Activated naive CD8-positive, alpha-beta T cell treated with anti-CD3 and anti-CD28 coated beads, Interleukin-2, amount 50 U/mL, for 24 hours (primary cell): ENCODE data around the gene GPS1.

ENCODE experiments used
- ATAC-seq: fragments of 150-1000 bp; cut with Tn5 transposase; one replicate; pipeline ENCODE4 v1.10.0; 2021
- DNase-seq: peaks from one replicate; pipeline ENCODE4 v3.0.0; 2021
- H3K27ac Mint-ChIP-seq: one replicate; pipeline ENCODE4 v1.8.0; 2021; ENCODE audit warnings: mild to moderate bottlenecking, mixed read lengths
- H3K27me3 Mint-ChIP-seq: one replicate; pipeline ENCODE4 v1.8.0; 2021; ENCODE audit warnings: mixed read lengths
- H3K36me3 Mint-ChIP-seq: one replicate; pipeline ENCODE4 v1.8.0; 2021; ENCODE audit warnings: low read depth, mixed read lengths
- H3K4me1 Mint-ChIP-seq: one replicate; pipeline ENCODE4 v1.8.0; 2021; ENCODE audit warnings: mixed read lengths
- H3K4me3 Mint-ChIP-seq: one replicate; pipeline ENCODE4 v1.8.0; 2021; ENCODE audit warnings: mild to moderate bottlenecking, moderate library complexity, mixed read lengths
- H3K9me3 Mint-ChIP-seq: one replicate; pipeline ENCODE4 v1.8.0; 2021; ENCODE audit warnings: mixed read lengths

The GPS1 gene

DNA sequence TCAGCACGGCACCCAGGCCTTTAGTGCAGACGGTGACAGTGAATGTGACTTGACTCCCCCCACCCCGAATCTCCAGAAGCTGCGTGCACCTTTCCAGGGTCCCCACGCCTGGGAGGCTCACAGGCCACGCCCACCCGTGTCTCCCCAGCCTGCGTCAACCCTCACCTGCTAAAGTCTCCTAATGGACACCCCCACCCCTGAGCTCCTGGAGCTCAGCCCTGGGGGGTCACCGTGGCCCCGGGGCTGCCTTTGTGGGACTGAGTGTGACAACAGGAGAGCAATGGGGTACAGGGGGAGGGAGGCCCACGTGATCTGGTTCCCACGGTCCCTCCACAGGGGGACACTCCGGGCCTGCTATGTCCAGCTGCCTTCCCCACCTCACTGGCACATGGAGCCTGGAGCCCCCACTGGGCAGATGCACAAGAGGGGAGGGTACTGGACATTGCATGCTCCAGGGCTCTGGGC lies 53.8 kb downstream of the GPS1 start:
- DNase-seq (no peak), ATAC-seq (no peak)
- H3K4me1 Mint-ChIP-seq, result peaks cover 30% of the 10 kb centered on the region
- no peaks in the 10 kb centered on the region for H3K27me3 Mint-ChIP-seq
- H3K4me3 Mint-ChIP-seq, result peak overlapping the region; percentile 89
- H3K36me3 Mint-ChIP-seq, result no peaks in the 10 kb centered on the region
- peak overlapping the region; percentile 94 for H3K27ac Mint-ChIP-seq
- H3K9me3 Mint-ChIP-seq, result no peaks in the 10 kb centered on the region

DNA sequence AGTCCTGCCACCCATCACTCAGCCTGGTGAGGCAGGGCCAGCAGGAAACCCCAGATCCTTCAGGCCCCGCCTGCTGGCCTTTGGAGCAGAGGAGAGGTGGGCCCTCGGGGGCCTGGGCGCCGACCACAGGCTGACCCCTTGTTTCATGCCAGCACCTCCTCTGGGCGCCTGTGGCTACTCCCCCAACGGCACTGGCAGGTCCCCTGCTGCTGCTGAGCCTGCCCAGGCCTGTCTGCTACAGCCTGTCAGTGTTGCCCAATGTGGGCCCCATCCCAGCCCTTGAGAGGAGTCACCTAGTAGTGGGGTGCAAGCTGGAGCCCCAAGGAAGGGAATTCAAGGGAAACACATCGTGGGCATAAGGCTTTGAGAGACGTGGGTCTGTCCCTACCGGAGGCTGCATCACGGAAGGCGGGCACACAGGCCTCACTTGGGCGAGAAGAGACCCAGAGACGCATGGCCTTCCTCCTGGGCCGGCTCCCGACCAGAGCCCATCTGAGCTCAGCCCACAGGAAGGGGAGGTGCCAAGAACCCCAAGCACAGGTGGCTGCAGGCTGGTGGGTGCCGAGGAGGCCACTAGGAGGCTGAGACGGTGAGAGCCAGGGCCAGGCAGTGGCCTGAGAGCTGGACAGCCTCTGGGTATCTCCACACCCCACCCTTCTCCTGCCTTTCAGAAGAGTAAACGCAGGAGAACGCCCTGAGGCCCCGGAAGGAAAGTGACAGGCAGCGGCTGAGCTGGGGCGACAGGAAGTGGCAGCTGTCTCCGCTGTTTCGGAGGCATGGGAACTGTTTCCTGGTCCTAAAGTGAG lies 54.4 kb downstream of the GPS1 start:
- ATAC-seq (peak; percentile 89), DNase-seq (peak; percentile 76)
- Mint-ChIP-seq H3K9me3 (no peaks in the 10 kb centered on the region), H3K4me3 (peak overlapping the region; percentile 89), H3K36me3 (no peaks in the 10 kb centered on the region), H3K27ac (peak overlapping the region; percentile 94), H3K4me1 (peaks cover 28% of the 10 kb centered on the region), H3K27me3 (no peaks in the 10 kb centered on the region)

DNA sequence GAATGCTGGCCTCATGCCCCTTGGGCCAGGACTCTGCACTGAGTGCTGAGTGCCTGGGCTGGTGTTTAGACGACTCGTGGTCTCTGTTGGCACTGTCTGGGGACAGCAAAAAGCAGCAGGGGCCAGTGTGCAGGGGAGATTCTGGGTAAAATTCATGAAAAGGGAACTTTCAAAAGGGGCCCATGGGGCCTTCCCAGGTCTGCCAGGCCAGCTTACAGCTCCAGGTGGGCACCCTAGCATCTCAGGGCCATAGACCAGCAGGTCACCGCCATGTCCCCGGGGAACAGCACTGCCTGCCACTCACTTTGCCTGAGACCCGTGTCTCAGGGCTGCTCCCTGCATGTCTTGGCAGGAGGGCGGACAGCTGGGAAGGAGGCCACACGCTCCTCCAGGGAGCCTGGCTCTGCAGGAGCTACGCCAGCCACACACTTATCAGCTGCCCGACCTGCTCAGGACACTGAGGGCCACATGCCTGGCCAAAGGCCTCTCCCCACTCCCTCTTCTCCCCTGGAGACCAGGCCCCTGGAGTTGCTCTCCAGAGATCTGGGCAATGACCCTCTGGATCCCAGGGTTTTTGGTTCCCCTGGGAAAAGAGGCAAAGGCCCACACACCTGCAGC lies 55.1 kb downstream of the GPS1 start:
- no peaks in the 10 kb centered on the region for H3K36me3 Mint-ChIP-seq
- peak overlapping the region; percentile 94 for H3K27ac Mint-ChIP-seq
- H3K4me3 Mint-ChIP-seq, result peak overlapping the region; percentile 89
- no peak for DNase-seq
- H3K4me1 Mint-ChIP-seq, result peaks cover 27% of the 10 kb centered on the region
- ATAC-seq, result no peak
- no peaks in the 10 kb centered on the region for H3K9me3 Mint-ChIP-seq
- H3K27me3 Mint-ChIP-seq, result no peaks in the 10 kb centered on the region
